Aorta (tissue), 5 donors: ENCODE measurements around the gene MMP11. TPM values are rescaled to one million over a fixed set of nuclear protein-coding genes. Genes with fewer than 3 reads are reported as not detected.
"Not testable (repeated sequence)": the region's sequence is repeated elsewhere in the genome, so short reads cannot be mapped to it uniquely, and the experiment has no call there.

Source experiments
- ATAC-seq: fragments of 200-7000 bp; cut with Tn5 transposase; one replicate; pipeline ENCODE4 v1.9.1; 2022; ENCODE audit warnings: moderate library complexity; ENCODE audit not compliant: low FRiP score
- DNase-seq, 2 donors: peaks; one replicate each; pipeline ENCODE4 v3.0.0-alpha.2; 2020
- H3K27ac ChIP-seq, 2 donors: one replicate each; pipeline ENCODE4 v1.5.1; 2013; ENCODE audit warnings: low read length in 2 of 2, mild to moderate bottlenecking in 2 of 2, moderate library complexity in 2 of 2, control low read depth in 1 of 2, inconsistent platforms in 1 of 2, low read depth in 1 of 2
- H3K27me3 ChIP-seq, 2 donors: one replicate each; pipeline ENCODE4 v1.6.1; 2013; ENCODE audit warnings: control low read depth in 1 of 2, low read length in 1 of 2, mild to moderate bottlenecking in 1 of 2, moderate library complexity in 1 of 2; ENCODE audit not compliant: insufficient read depth in 2 of 2, control insufficient read depth in 1 of 2
- H3K36me3 ChIP-seq, 2 donors: one replicate each; pipeline ENCODE4 v1.6.1; 2013; ENCODE audit warnings: control low read depth in 1 of 2, low read length in 1 of 2, mild to moderate bottlenecking in 1 of 2; ENCODE audit not compliant: insufficient read depth in 2 of 2, control insufficient read depth in 1 of 2
- H3K4me1 ChIP-seq, 2 donors: one replicate each; pipeline ENCODE4 v1.6.1; 2013; ENCODE audit warnings: low read length in 2 of 2, control low read depth in 1 of 2, mild to moderate bottlenecking in 1 of 2, moderate library complexity in 1 of 2; ENCODE audit not compliant: insufficient read depth in 2 of 2, control insufficient read depth in 1 of 2
- H3K4me3 ChIP-seq, 2 donors: one replicate each; pipeline ENCODE4 v1.5.1; 2013; ENCODE audit warnings: low read length in 2 of 2, control low read depth in 1 of 2, mild to moderate bottlenecking in 1 of 2
- H3K9me3 ChIP-seq: one replicate; pipeline ENCODE4 v1.6.1; 2013; ENCODE audit warnings: mild to moderate bottlenecking, low read length; ENCODE audit not compliant: control insufficient read depth
- WGBS, 2 donors: extraction: QIAGEN DNeasy Blood & Tissue Kit; methylation state at CpG; one replicate each; pipeline ENCODE4 v1.1.7; 2013; 5-methylcytosine and 5-hydroxymethylcytosine counted together
- intact Hi-C, 2 donors: fragments of 100-400 bp; cut with DNase I; formaldehyde crosslinking; loops; one replicate each; pipeline versions ENCODE4 v1.14.2 to v1.15.0; 2022
- long read RNA-seq, 2 donors: library from polyadenylated mRNA; unstranded; transcript quantifications; one replicate each; pipeline ENCODE4 v2.0.0, GENCODE V29; 2020 to 2021
- polyA plus RNA-seq, 2 donors: library from polyadenylated mRNA; stranded (reverse); fragments of 200-250 nt; gene quantifications; one replicate each; pipeline ENCODE4 v1.2.3, GENCODE V29; 2013
- total RNA-seq, 2 donors: library from RNA; stranded (reverse); fragmentation: NEBNext Ultra II Directional; extraction: Animal tissue kit (Norgen Biotek cat#: 25700); gene quantifications; one replicate each; pipeline ENCODE4 v1.2.1, GENCODE V29; 2021
- donor health status: healthy with polysubstance abuse.
- donor health status: Bipolar disorder and iron deficiency.
- donor health status: DM: no; HTN: no; CAD: no.
- donor health status: DM: no; HTN: no; CAD: no.
- donor health status: DM: yes; HTN: yes; CAD: no.

The MMP11 gene, protein sequence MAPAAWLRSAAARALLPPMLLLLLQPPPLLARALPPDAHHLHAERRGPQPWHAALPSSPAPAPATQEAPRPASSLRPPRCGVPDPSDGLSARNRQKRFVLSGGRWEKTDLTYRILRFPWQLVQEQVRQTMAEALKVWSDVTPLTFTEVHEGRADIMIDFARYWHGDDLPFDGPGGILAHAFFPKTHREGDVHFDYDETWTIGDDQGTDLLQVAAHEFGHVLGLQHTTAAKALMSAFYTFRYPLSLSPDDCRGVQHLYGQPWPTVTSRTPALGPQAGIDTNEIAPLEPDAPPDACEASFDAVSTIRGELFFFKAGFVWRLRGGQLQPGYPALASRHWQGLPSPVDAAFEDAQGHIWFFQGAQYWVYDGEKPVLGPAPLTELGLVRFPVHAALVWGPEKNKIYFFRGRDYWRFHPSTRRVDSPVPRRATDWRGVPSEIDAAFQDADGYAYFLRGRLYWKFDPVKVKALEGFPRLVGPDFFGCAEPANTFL
- total RNA-seq (1 to 10 TPM; 1.3 to 3.0 TPM), polyA plus RNA-seq (1 to 10 TPM; 3.5 to 5.1 TPM)
- long read RNA-seq, donor 1, transcript MMP11-201 (8 exons, 2,291 nt) = major isoform, 6 of 7 reads
- long read RNA-seq, donor 1, partial matches to known transcripts = 1 of 7 reads
- long read RNA-seq, donor 1, other reads (novel, unspliced or antisense) = 0 of 7 reads
- long read RNA-seq, donor 2, partial matches to known transcripts = 0 of 1 reads
- long read RNA-seq, donor 2, other reads (novel, unspliced or antisense) = 0 of 1 reads

- H3K27ac ChIP-seq = no peak within 1 kb of the TSS
- intact Hi-C loops = no loop called here
- DNase-seq = peak in 1 of 2 donors; percentile 88
Observed at GRCh38 chr22:23772649-23773473, at the start of gene MMP11. MMP11 (plus strand) TSS chr22:23772849; CDS start chr22:23772871, 22 bp downstream.

DNA sequence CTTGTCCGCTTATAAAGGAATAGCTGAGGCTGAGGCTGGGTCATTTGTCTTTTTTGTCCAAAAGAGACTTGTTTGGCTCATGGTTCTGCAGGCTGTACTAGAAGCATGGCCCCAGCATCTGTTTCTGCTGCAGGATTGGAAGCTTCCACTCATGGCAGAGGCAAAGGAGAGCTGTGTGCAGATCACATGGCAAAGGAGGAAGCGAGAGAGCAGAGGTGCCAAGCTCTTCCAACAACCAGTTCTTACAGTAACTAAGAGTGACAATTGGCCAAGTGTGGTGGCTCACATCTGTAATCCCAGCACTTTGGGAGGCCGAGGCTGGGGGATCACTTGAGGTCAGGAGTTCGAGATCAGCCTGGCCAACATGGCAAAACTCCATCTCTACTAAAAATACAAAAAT, 44.5 kb upstream of the MMP11 start:
- H3K36me3 ChIP-seq, ATAC-seq, intact Hi-C loops, H3K27ac ChIP-seq, H3K4me3 ChIP-seq, H3K27me3 ChIP-seq, H3K9me3 ChIP-seq, H3K4me1 ChIP-seq: not testable (repeated sequence)
- WGBS, 2 donors = 73 to 83% methylated on average over 4 of the region's 4 CpGs
- peak in 1 of 2 donors; percentile 33 for DNase-seq

More at GRCh38 chr22:23772649-23773473, at the start of gene MMP11:
- Histone ChIP-seq H3K4me3 (peak within 1 kb of the TSS; percentile 30 to 44), H3K4me1 (no peaks in the 10 kb centered on the region), H3K9me3 (no peaks in the 10 kb centered on the region), H3K36me3 (no peaks in the 10 kb centered on the region), H3K27me3 (no peaks in the 10 kb centered on the region)
- WGBS, 2 donors = 4 to 6% methylated on average over 52 to 79 of the region's 79 CpGs
- peak; percentile 48 for ATAC-seq

- DNase-seq (no peak), ATAC-seq (no peak)
- Histone ChIP-seq H3K36me3 (no peaks in the 10 kb centered on the region), H3K4me1 (no peaks in the 10 kb centered on the region), H3K27me3 (no peaks in the 10 kb centered on the region), H3K4me3 (no peak overlapping the region), H3K27ac (no peak overlapping the region), H3K9me3 (no peaks in the 10 kb centered on the region)
- intact Hi-C loops = no loop called here
Observed at GRCh38 chr22:23737696-23738095, 35.0 kb upstream of the MMP11 start.

DNA sequence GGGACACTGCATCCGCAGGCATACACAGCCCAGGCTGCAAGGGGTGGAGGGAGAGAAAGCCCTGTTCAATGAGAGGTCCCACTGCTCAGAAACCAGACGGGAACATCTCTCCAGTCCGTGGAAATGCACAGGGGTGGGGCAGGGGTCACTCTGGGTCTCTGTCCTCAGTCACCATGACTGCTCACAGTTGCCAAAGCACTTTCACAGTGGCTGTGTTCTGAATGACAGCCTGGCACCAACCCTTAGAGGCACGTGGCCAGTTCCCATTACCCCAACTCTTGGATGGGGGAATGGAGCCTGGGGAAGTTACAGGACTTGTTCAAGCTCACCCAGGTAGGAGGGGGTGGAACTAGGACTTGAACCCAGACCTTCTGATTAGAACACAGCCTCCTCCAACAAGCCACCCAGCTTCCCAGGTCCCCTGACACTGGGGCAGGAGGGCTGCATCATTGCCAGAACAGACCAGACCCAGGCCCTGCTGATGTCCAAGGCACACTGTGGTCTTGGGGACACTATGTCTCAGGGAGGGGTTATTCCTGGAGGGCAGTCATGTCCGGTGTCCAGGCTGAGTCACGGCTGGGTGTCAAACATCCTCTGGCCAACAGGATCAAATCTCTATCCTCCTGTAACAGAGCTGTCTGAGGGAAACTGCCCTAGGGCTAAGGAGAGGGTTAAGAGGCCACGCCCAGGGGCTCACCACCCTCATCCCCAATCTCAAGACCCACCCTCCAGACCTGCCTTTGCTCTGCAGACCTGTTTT, 30.0 kb upstream of the MMP11 start:
- no peak overlapping the region for H3K27ac ChIP-seq
- intact Hi-C loops = no loop called here
- peak; percentile 64 for ATAC-seq

GRCh38 chr22:23743303-23743705, 29.3 kb upstream of the MMP11 start:
- DNase-seq (peak in 1 of 2 donors; percentile 59), ATAC-seq (no peak)
- no peaks in the 10 kb centered on the region for H3K4me1 ChIP-seq
- no peak overlapping the region for H3K4me3 ChIP-seq
- H3K9me3 ChIP-seq = no peaks in the 10 kb centered on the region
- peaks cover 0 to 2% of the 10 kb centered on the region in 2 donors for H3K36me3 ChIP-seq
- H3K27ac ChIP-seq = no peak overlapping the region
- intact Hi-C loops = no loop called here
- WGBS, 2 donors = 29 to 59% methylated on average over 2 of the region's 2 CpGs
- no peaks in the 10 kb centered on the region for H3K27me3 ChIP-seq

More for the DNA sequence above, 30.0 kb upstream of the MMP11 start:
- Histone ChIP-seq H3K4me3 (no peak overlapping the region), H3K4me1 (no peaks in the 10 kb centered on the region), H3K9me3 (no peaks in the 10 kb centered on the region), H3K36me3 (peaks cover 0 to 2% of the 10 kb centered on the region in 2 donors), H3K27me3 (no peaks in the 10 kb centered on the region)
- WGBS, 2 donors = 42 to 43% methylated on average over 7 of the region's 7 CpGs
- no peak for DNase-seq

- peaks cover 0 to 2% of the 10 kb centered on the region in 2 donors for H3K36me3 ChIP-seq
- 96 to 97% methylated on average over 13 of the region's 13 CpGs for WGBS, 2 donors
- intact Hi-C loops = no loop called here
- no peaks in the 10 kb centered on the region for H3K4me1 ChIP-seq
- no peak overlapping the region for H3K4me3 ChIP-seq
- DNase-seq (no peak), ATAC-seq (no peak)
- no peak overlapping the region for H3K27ac ChIP-seq
- no peaks in the 10 kb centered on the region for H3K9me3 ChIP-seq
- H3K27me3 ChIP-seq = no peaks in the 10 kb centered on the region
Observed at GRCh38 chr22:23744001-23744400, 28.6 kb upstream of the MMP11 start.

- intact Hi-C loops = no loop called here
Observed at GRCh38 chr22:23744485-23744884, 28.2 kb upstream of the MMP11 start.

GRCh38 chr22:23745791-23746190, 26.9 kb upstream of the MMP11 start:
- no peaks in the 10 kb centered on the region for H3K27me3 ChIP-seq
- WGBS, 2 donors = 88 to 94% methylated on average over 6 of the region's 6 CpGs
- no peak overlapping the region for H3K27ac ChIP-seq
- intact Hi-C loops = no loop called here
- ATAC-seq = no peak
- H3K4me3 ChIP-seq = no peak overlapping the region
- DNase-seq = no peak
- H3K36me3 ChIP-seq = peaks cover 0 to 2% of the 10 kb centered on the region in 2 donors
- no peaks in the 10 kb centered on the region for H3K4me1 ChIP-seq
- H3K9me3 ChIP-seq = no peaks in the 10 kb centered on the region

More at GRCh38 chr22:23744485-23744884, 28.2 kb upstream of the MMP11 start:
- Histone ChIP-seq H3K4me1 (no peaks in the 10 kb centered on the region), H3K36me3 (peaks cover 0 to 2% of the 10 kb centered on the region in 2 donors), H3K4me3 (no peak overlapping the region), H3K9me3 (no peaks in the 10 kb centered on the region), H3K27me3 (no peaks in the 10 kb centered on the region), H3K27ac (no peak overlapping the region)
- DNase-seq (no peak), ATAC-seq (peak; percentile 23)
- 98% methylated on average over 14 of the region's 14 CpGs for WGBS, 2 donors
